CD14-positive monocyte (primary cell): ENCODE measurements around the gene RPA3. TPM values are rescaled to one million over a fixed set of nuclear protein-coding genes. Genes with fewer than 3 reads are reported as not detected.

ENCODE experiments used
- DNase-seq, 3 donors: peaks; one replicate each; pipeline ENCODE4 v3.0.0-alpha.2; 2011 to 2022
- H2AFZ ChIP-seq: 2 replicates; pipeline ENCODE4 v1.6.0; 2012; ENCODE audit warnings: mild to moderate bottlenecking, low read depth, low read length, inconsistent platforms; ENCODE audit not compliant: insufficient read depth, poor library complexity, severe bottlenecking
- H3K27ac ChIP-seq, 2 donors: 1 replicate in 1 of 2; 2 replicates in 1 of 2; pipeline ENCODE4 v1.5.1; 2012 to 2013; ENCODE audit warnings: low read length in 2 of 2, control low read depth in 1 of 2, inconsistent platforms in 1 of 2, low read depth in 1 of 2, mild to moderate bottlenecking in 1 of 2
- H3K27me3 ChIP-seq, 2 donors: one replicate each; pipeline versions ENCODE4 v1.6.0 to v1.6.1; 2011 to 2013; ENCODE audit warnings: low read length in 2 of 2; ENCODE audit not compliant: control insufficient read depth in 2 of 2, insufficient read depth in 2 of 2
- H3K36me3 ChIP-seq, 2 donors: replicated peaks in 1 of 2; 1 replicate in 1 of 2; 2 replicates in 1 of 2; pipeline versions ENCODE4 v1.5.1 to v1.6.1; 2012 to 2013; ENCODE audit warnings: low read length in 2 of 2, control low read depth in 1 of 2, inconsistent platforms in 1 of 2, mild to moderate bottlenecking in 1 of 2; ENCODE audit not compliant: insufficient read depth in 2 of 2, control insufficient read depth in 1 of 2
- H3K4me1 ChIP-seq, 2 donors: 1 replicate in 1 of 2; 2 replicates in 1 of 2; pipeline versions ENCODE4 v1.5.1 to v1.6.1; 2012 to 2013; ENCODE audit warnings: low read length in 2 of 2, control low read depth in 1 of 2, inconsistent platforms in 1 of 2, mild to moderate bottlenecking in 1 of 2, moderate library complexity in 1 of 2; ENCODE audit not compliant: insufficient read depth in 2 of 2, control insufficient read depth in 1 of 2
- H3K4me2 ChIP-seq: replicated peaks from 2 replicates; pipeline ENCODE3; 2012; ENCODE audit warnings: low read length, moderate library complexity, mild to moderate bottlenecking; ENCODE audit not compliant: poor library complexity, severe bottlenecking; ENCODE audit errors: extremely low read depth
- H3K4me3 ChIP-seq, 3 experiments: fragments of 200-600 bp in 1 of 3; sonication (generic) in 1 of 3; replicated peaks in 1 of 3; 1 replicate in 2 of 3; 2 replicates in 1 of 3; pipeline ENCODE4 v1.5.1; 2011 to 2013; ENCODE audit warnings: low read length in 3 of 3, mild to moderate bottlenecking in 3 of 3, control low read depth in 2 of 3, low read depth in 2 of 3, inconsistent platforms in 1 of 3, moderate library complexity in 1 of 3
- H3K79me2 ChIP-seq: 2 replicates; pipeline ENCODE4 v1.6.0; 2012; ENCODE audit warnings: mild to moderate bottlenecking, control low read depth, inconsistent platforms, low read length, moderate library complexity; ENCODE audit not compliant: insufficient read depth
- H3K9ac ChIP-seq: 2 replicates; pipeline ENCODE4 v1.6.0; 2017; ENCODE audit warnings: low read length, mild to moderate bottlenecking; ENCODE audit not compliant: insufficient read depth, poor library complexity, severe bottlenecking
- H3K9me3 ChIP-seq, 2 donors: replicated peaks in 1 of 2; 1 replicate in 1 of 2; 2 replicates in 1 of 2; pipeline versions ENCODE4 v1.5.1 to v1.6.1; 2012 to 2013; ENCODE audit warnings: low read length in 2 of 2, control low read depth in 1 of 2; ENCODE audit not compliant: control insufficient read depth in 1 of 2, insufficient read depth in 1 of 2
- H4K20me1 ChIP-seq: 2 replicates; pipeline ENCODE4 v1.6.0; 2012; ENCODE audit warnings: mild to moderate bottlenecking, low read length, control low read depth, moderate library complexity; ENCODE audit not compliant: insufficient read depth
- H3K27ac Mint-ChIP-seq, 7 donors: one replicate each; pipeline ENCODE4 v1.8.0; 2020; ENCODE audit warnings: mild to moderate bottlenecking in 7 of 7, mixed read lengths in 7 of 7, moderate library complexity in 6 of 7, inconsistent platforms in 2 of 7
- H3K27me3 Mint-ChIP-seq, 3 donors: one replicate each; pipeline ENCODE4 v1.8.0; 2021 to 2022; ENCODE audit warnings: low read depth in 3 of 3, mild to moderate bottlenecking in 3 of 3, mixed read lengths in 3 of 3, moderate library complexity in 3 of 3, inconsistent platforms in 1 of 3
- H3K36me3 Mint-ChIP-seq, 2 donors: one replicate each; pipeline ENCODE4 v1.8.0; 2020; ENCODE audit warnings: mixed read lengths in 2 of 2, inconsistent platforms in 1 of 2, mild to moderate bottlenecking in 1 of 2
- H3K4me1 Mint-ChIP-seq: one replicate; pipeline ENCODE4 v1.8.0; 2020; ENCODE audit warnings: mild to moderate bottlenecking, mixed read lengths
- H3K4me3 Mint-ChIP-seq, 2 donors: one replicate each; pipeline ENCODE4 v1.8.0; 2020; ENCODE audit warnings: mild to moderate bottlenecking in 2 of 2, mixed read lengths in 2 of 2, moderate library complexity in 1 of 2
- H3K9me3 Mint-ChIP-seq, 7 donors: one replicate each; pipeline ENCODE4 v1.8.0; 2020 to 2022; ENCODE audit warnings: mixed read lengths in 7 of 7, mild to moderate bottlenecking in 6 of 7, moderate library complexity in 6 of 7, inconsistent platforms in 2 of 7
- CTCF ChIP-seq: fragments of 200-600 bp; IDR thresholded peaks from one replicate; pipeline ENCODE4 v1.8.0; 2022; ENCODE audit warnings: antibody characterized with exemption, mild to moderate bottlenecking
- WGBS: methylation state at CpG from one replicate; pipeline ENCODE4 v1.1.5; 2013; ENCODE audit warnings: missing lambda C conversion rate; ENCODE audit not compliant: insufficient coverage; 5-methylcytosine and 5-hydroxymethylcytosine counted together
- intact Hi-C, 2 donors: fragments of 100-400 bp; cut with micrococcal nuclease; formaldehyde crosslinking; loops; one replicate each; pipeline versions ENCODE4 v1.15.0 to v1.15.1; 2023
- polyA plus RNA-seq, 3 donors: library from polyadenylated mRNA; depleted of rRNA in 1 of 3; unstranded in 2 of 3; stranded (reverse) in 1 of 3; fragments of 300-500 nt in 2 of 3; fragments of >200 nt in 1 of 3; fragmentation: Illumina TruSeq in 2 of 3; gene quantifications; 1 replicate in 2 of 3; 2 replicates in 1 of 3; pipeline ENCODE4 v1.2.3, GENCODE V29; 2012 to 2021

RPA3 gene
- polyA plus RNA-seq, 3 donors, result 6.2 to 50.5 (median 44.7) TPM

GRCh38 chr7:7667187-7667586 lies 51.2 kb downstream of the RPA3 start:
- no CpG with 5 or more reads among the region's 2 CpGs for WGBS
- intact Hi-C loops, result no loop called here

GRCh38 chr7:7665031-7665430 lies 53.4 kb downstream of the RPA3 start:
- WGBS, result no CpG with 5 or more reads among the region's 1 CpG
- H3K4me3 ChIP-seq, result no peak overlapping the region
- H3K27ac ChIP-seq, result no peak overlapping the region
- no peak for TF ChIP-seq CTCF
- Mint-ChIP-seq H3K27me3 (peaks cover 0 to 1% (median 0%) of the 10 kb centered on the region in 3 donors), H3K4me1 (peaks cover 10% of the 10 kb centered on the region), H3K9me3 (peaks cover 0 to 3% (median 0%) of the 10 kb centered on the region in 7 donors), H3K4me3 (no peak overlapping the region), H3K27ac (no peak overlapping the region), H3K36me3 (no peaks in the 10 kb centered on the region)
- no peak overlapping the region for H3K9ac ChIP-seq
- H3K4me1 ChIP-seq, result no peaks in the 10 kb centered on the region
- intact Hi-C loops, result no loop called here
- no peak for DNase-seq
- peaks cover 8% of the 10 kb centered on the region for H3K79me2 ChIP-seq
- no peak overlapping the region for H2AFZ ChIP-seq
- H3K36me3 ChIP-seq, result no peaks in the 10 kb centered on the region
- H3K27me3 ChIP-seq, result no peaks in the 10 kb centered on the region
- no peaks in the 10 kb centered on the region for H4K20me1 ChIP-seq
- H3K9me3 ChIP-seq, result no peaks in the 10 kb centered on the region
- H3K4me2 ChIP-seq, result no peak overlapping the region

More at GRCh38 chr7:7667187-7667586, 51.2 kb downstream of the RPA3 start:
- Mint-ChIP-seq H3K27me3 (peaks cover 0 to 1% (median 0%) of the 10 kb centered on the region in 3 donors), H3K9me3 (peaks cover 0 to 8% (median 0%) of the 10 kb centered on the region in 7 donors), H3K4me1 (peaks cover 23% of the 10 kb centered on the region), H3K36me3 (peaks cover 0 to 2% of the 10 kb centered on the region in 2 donors), H3K27ac (no peak overlapping the region), H3K4me3 (no peak overlapping the region)
- H3K79me2 ChIP-seq, result peaks cover 12% of the 10 kb centered on the region
- DNase-seq, result no peak
- no peak overlapping the region for H3K27ac ChIP-seq
- H3K27me3 ChIP-seq, result no peaks in the 10 kb centered on the region
- no peak overlapping the region for H3K9ac ChIP-seq
- no peak overlapping the region for H3K4me3 ChIP-seq
- H2AFZ ChIP-seq, result no peak overlapping the region
- no peaks in the 10 kb centered on the region for H3K9me3 ChIP-seq
- no peak for TF ChIP-seq CTCF
- no peaks in the 10 kb centered on the region for H4K20me1 ChIP-seq
- peaks cover 3 to 9% of the 10 kb centered on the region in 2 donors for H3K4me1 ChIP-seq
- no peak overlapping the region for H3K4me2 ChIP-seq
- no peaks in the 10 kb centered on the region for H3K36me3 ChIP-seq
